Measurements from ENCODE around the gene CDK5RAP1.
"Not testable (repeated sequence)": the region's sequence is repeated elsewhere in the genome, so short reads cannot be mapped to it uniquely, and the experiment has no call there.

The CDK5RAP1 gene

DNA sequence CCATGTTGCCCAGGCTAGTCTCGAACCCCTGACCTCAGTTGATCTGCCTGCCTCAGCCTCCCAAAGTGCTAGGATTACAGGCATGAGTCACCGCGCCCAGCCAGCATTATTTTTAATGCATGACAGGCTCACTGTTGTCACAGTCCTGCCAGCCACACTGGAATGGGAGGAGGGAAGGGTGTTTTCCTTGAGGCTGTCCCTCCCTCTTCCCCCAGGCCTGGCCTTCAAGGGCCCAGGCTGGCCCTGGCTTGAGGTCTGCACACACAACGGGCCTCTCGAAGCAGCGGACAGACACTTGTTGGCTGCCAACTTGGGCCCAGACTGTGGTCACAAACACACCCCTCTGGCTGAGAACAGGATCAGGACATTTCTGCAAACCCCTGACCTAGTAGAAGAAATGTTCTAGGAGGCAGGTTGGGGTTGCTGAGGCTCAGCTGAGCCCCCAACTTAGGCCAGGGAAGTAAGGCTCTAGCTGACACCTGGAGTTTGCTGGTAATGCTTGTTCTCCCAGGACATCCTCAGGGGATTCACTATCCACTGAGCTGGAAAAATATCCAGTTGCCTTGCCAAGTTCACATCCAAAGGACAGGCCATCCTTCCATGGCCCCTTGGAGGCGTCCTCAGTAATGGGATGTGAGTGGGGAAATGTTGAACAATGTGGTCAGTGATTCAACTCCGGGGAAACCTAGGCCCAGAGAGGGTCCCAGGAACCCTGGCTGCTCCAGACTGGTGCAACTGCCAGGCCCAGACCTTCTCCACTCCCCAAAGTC is 32.3 kb upstream of the CDK5RAP1 start:
- H3K27me3 ChIP-seq (ENCODE audit: low read length) = no peaks in the 10 kb centered on the region
- no peaks in the 10 kb centered on the region for H3F3A ChIP-seq (ENCODE audit: insufficient read depth)
- no peaks in the 10 kb centered on the region for H3K9me2 ChIP-seq (replicated peaks; ENCODE audit: insufficient read depth, low read length)
- TF ChIP-seq, protein P1, sequence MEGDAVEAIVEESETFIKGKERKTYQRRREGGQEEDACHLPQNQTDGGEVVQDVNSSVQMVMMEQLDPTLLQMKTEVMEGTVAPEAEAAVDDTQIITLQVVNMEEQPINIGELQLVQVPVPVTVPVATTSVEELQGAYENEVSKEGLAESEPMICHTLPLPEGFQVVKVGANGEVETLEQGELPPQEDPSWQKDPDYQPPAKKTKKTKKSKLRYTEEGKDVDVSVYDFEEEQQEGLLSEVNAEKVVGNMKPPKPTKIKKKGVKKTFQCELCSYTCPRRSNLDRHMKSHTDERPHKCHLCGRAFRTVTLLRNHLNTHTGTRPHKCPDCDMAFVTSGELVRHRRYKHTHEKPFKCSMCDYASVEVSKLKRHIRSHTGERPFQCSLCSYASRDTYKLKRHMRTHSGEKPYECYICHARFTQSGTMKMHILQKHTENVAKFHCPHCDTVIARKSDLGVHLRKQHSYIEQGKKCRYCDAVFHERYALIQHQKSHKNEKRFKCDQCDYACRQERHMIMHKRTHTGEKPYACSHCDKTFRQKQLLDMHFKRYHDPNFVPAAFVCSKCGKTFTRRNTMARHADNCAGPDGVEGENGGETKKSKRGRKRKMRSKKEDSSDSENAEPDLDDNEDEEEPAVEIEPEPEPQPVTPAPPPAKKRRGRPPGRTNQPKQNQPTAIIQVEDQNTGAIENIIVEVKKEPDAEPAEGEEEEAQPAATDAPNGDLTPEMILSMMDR (IDR thresholded peaks at IDR 0.05; ENCODE audit: insufficient read depth, low read length, poor library complexity, severe bottlenecking) = no peak
- H3K9me3 ChIP-seq (ENCODE audit: insufficient read depth, low read length) = no peaks in the 10 kb centered on the region
- H2AFZ ChIP-seq (ENCODE audit: low read depth, low read length, severe bottlenecking) = no peak overlapping the region
- no peaks in the 10 kb centered on the region for H4K20me1 ChIP-seq (ENCODE audit: low read depth, low read length)
- no peak overlapping the region for H3K4me2 ChIP-seq (ENCODE audit: low read depth, low read length, poor library complexity, severe bottlenecking)
- no peak overlapping the region for H3K27ac ChIP-seq (ENCODE audit: low read depth, low read length)
- H3K4me3 ChIP-seq (ENCODE audit: insufficient read depth, low read length, poor library complexity, severe bottlenecking) = no peak overlapping the region
- H3K9ac ChIP-seq (ENCODE audit: low read length) = no peak overlapping the region
- H3K79me2 ChIP-seq (ENCODE audit: insufficient read depth, low read length) = no peaks in the 10 kb centered on the region
- H3K36me3 ChIP-seq (ENCODE audit: low read length) = no peaks in the 10 kb centered on the region

DNA sequence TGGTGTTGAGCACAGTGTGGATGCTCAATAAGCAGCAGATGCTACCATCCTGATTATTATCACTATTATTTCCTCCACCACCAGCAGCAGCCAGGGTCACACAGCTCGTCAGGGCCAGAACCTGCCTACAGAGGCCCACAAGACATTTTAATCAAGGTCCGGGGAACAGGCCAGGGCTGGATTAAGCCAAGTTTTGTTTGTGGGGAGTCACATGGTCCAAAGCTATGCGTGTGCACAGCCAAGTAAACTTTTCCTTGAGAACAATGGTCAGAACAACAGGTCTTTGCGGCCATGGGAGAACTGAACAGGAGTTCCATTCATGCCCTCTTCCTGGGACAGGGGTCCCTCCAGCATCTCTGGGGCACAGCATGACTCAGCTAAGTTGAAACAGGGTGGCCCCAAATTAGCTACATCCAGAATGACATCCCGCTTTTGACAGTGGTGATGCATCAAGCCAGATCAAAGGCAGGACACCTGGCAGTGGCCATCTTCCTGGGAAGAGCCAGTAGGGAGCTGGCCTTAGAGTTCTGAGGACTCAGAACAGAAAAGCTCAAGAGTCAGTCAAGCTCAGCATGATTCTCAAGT is 30.6 kb upstream of the CDK5RAP1 start:
- Histone ChIP-seq H3K9me2 (replicated peaks; ENCODE audit: insufficient read depth, low read length) (no peaks in the 10 kb centered on the region), H3F3A (ENCODE audit: insufficient read depth) (no peaks in the 10 kb centered on the region), H4K20me1 (ENCODE audit: low read depth, low read length) (no peaks in the 10 kb centered on the region), H2AFZ (ENCODE audit: low read depth, low read length, severe bottlenecking) (no peak overlapping the region), H3K27ac (ENCODE audit: low read depth, low read length) (no peak overlapping the region), H3K79me2 (ENCODE audit: insufficient read depth, low read length) (no peaks in the 10 kb centered on the region), H3K36me3 (ENCODE audit: low read length) (no peaks in the 10 kb centered on the region), H3K9ac (ENCODE audit: low read length) (no peak overlapping the region), H3K27me3 (ENCODE audit: low read length) (no peaks in the 10 kb centered on the region), H3K4me2 (ENCODE audit: low read depth, low read length, poor library complexity, severe bottlenecking) (no peak overlapping the region), H3K9me3 (ENCODE audit: insufficient read depth, low read length) (no peaks in the 10 kb centered on the region), H3K4me3 (ENCODE audit: insufficient read depth, low read length, poor library complexity, severe bottlenecking) (no peak overlapping the region)
- no peak for TF ChIP-seq EZH2phosphoT487 (conservative IDR thresholded peaks at IDR 0.05; ENCODE audit: low read length)
- TF ChIP-seq, protein P1 (IDR thresholded peaks at IDR 0.05; ENCODE audit: insufficient read depth, low read length, poor library complexity, severe bottlenecking) = no peak

DNA sequence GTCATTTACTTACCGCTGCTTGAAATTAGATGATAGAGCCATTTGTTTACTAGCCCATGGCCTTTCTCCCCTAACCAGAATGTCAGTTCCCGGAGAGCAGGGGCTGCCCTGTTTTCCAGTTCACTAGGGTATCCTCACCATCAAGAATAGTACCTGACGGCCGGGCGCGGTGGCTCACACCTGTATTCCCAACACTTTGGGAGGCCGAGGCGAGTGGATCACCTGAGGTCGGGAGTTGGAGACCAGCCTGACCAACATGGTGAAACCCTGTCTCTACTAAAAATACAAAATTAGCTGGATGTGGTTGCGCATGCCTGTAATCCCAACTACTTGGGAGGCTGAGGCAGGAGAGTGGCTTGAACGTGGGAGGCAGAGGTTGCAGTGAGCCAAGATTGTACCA is 22.6 kb upstream of the CDK5RAP1 start:
- not testable (repeated sequence) for H3K36me3 ChIP-seq (ENCODE audit: low read length); H3K79me2 ChIP-seq (ENCODE audit: insufficient read depth, low read length); H4K20me1 ChIP-seq (ENCODE audit: low read depth, low read length); H3K27ac ChIP-seq (ENCODE audit: low read depth, low read length); H3K9me2 ChIP-seq (replicated peaks; ENCODE audit: insufficient read depth, low read length); H3K27me3 ChIP-seq (ENCODE audit: low read length); H3K4me3 ChIP-seq (ENCODE audit: insufficient read depth, low read length, poor library complexity, severe bottlenecking); H2AFZ ChIP-seq (ENCODE audit: low read depth, low read length, severe bottlenecking); H3F3A ChIP-seq (ENCODE audit: insufficient read depth); H3K9me3 ChIP-seq (ENCODE audit: insufficient read depth, low read length); H3K9ac ChIP-seq (ENCODE audit: low read length); H3K4me2 ChIP-seq (ENCODE audit: low read depth, low read length, poor library complexity, severe bottlenecking)

DNA sequence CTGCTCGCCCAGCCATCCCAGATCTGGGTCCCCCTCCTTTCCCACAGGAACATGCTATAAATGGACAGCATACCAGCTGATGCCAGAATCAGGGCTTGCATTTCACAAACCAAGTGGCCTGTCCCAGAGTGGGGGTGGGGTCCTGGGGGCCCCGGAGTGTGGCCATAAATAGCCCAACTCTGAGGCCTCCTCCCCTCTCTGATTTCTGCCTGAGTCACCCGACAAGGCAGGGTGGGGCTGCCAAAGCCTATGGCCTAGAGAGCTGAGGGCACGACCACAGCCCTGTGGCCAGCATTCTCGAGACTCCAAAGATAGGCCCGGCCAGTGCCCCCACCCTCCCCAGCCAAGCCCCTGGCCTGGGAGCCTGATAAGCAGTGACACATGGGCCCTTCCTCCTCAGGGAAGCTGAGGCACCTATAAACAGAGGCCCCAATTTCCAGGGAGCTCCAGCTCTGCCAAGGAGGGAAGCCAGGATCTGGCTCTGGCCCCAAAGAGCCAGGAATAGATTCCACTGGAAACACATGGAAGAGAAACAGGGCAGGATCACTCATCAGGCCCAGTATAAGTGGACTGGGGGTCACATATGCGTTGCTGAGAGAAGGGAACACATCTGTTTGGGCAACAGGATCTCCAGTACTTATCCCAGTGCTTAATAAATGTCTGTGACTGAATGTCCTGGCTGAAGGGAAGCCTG is 22.0 kb upstream of the CDK5RAP1 start:
- Histone ChIP-seq H3K27ac (ENCODE audit: low read depth, low read length) (no peak overlapping the region), H3K36me3 (ENCODE audit: low read length) (no peaks in the 10 kb centered on the region), H3K9me2 (replicated peaks; ENCODE audit: insufficient read depth, low read length) (no peaks in the 10 kb centered on the region), H3F3A (ENCODE audit: insufficient read depth) (no peaks in the 10 kb centered on the region), H2AFZ (ENCODE audit: low read depth, low read length, severe bottlenecking) (no peak overlapping the region), H4K20me1 (ENCODE audit: low read depth, low read length) (no peaks in the 10 kb centered on the region), H3K4me2 (ENCODE audit: low read depth, low read length, poor library complexity, severe bottlenecking) (no peak overlapping the region), H3K9ac (ENCODE audit: low read length) (no peak overlapping the region), H3K27me3 (ENCODE audit: low read length) (no peaks in the 10 kb centered on the region), H3K4me3 (ENCODE audit: insufficient read depth, low read length, poor library complexity, severe bottlenecking) (no peak overlapping the region), H3K79me2 (ENCODE audit: insufficient read depth, low read length) (no peaks in the 10 kb centered on the region), H3K9me3 (ENCODE audit: insufficient read depth, low read length) (no peaks in the 10 kb centered on the region)
- TF ChIP-seq, protein P1 (IDR thresholded peaks at IDR 0.05; ENCODE audit: insufficient read depth, low read length, poor library complexity, severe bottlenecking) = no peak
- TF ChIP-seq EZH2phosphoT487 (conservative IDR thresholded peaks at IDR 0.05; ENCODE audit: low read length) = no peak

Data from SU-DHL-6 (cell line).